GM19193 (cell line): ENCODE results near the gene FDX2.
A peak's percentile ranks its signal among the peaks of the same experiment; 100 is the strongest.

ENCODE experiments used
- POLR2A ChIP-seq: IDR thresholded peaks from 4 replicates; pipeline ENCODE4 v1.6.1; 2011; ENCODE audit not compliant: insufficient read depth, insufficient read length; ENCODE audit errors: extremely low read depth

Gene FDX2

DNA sequence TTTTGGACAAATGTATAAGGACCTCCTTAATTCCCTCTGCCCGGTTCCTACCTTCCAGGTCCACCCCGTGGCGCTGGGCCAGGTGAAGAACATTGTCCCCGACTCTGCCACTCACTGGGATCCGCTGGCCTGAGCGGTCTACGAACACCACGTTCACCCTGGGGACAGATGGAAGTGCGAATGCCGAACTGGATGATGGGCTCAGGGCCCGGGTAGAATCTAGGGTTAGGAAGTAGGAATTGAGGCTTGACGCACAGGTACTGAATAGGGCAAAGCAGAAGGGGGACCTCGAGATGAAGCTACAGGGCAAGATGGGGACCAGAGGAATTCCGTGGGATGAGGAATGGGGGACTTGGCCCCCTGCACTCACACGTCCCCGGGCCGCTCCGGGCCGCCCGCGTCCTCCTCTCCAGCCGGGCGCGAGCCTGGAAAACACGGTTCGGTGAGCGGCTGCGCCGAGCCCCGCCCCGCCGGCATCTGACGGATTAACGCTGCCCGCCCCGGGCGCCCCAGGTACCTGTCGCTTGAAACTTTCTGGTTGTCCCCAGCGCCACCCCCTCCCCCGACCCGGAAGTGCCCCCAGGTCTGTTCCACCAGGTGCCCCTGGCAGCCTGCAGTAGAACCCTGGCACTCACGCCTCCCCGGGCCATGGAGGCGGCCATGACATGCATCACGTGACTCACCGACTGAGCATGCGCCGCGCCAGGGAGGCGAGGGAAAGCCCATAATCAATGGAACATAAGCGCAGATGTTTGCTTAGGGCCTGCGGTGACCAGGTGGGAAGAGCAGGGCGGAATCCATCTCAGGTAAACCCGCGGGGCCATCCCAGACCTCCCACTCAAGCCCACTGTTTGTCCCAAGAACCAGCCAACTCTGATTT lies at the start of gene FDX2:
Gene FDX2 (minus strand): TSS at position 681 of the 880 bp plus-strand sequence. CDS start 19 bp downstream, at position 662.
- peak; percentile 88 for TF ChIP-seq POLR2A

DNA sequence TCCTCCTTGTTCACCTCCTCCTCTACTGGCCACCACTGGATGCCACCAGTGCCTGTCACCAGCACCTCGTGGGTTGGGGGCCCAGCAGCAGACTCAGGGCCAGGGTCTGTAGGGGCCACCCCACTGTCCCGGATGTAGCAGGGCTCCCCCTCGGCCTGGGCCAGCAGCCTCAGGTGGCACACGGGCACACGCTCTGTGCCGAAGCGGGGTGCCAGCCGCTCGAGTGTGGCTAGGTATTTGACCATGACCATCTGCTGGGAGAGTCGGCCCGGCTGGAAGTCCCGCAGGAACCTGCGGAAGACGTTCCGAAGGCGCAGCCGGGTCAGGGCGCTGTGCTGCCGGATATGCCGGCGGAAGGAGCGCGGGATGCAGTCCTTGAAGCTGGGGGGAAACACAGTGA lies 49.7 kb upstream of the FDX2 start:
- TF ChIP-seq POLR2A = no peak

DNA sequence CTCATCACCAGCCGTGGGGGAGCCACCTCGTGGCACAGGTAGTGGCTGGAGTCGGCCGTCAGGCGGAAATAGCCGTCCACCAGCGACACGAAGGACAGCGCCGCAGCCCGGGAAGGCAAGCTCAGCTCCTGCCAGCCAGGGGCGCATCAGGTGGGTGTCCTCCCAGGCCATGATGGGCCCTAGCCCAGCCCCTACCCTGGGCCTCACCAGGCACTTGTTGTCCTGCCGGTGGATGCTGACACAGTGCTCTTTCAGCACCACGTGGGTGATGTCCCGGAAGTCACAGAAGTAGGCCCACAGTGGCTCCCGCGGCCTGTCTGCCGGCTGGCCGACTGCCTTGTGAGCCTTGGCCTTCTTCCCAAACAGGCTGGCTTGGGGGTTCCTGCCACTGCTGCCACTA lies 48.8 kb upstream of the FDX2 start:
- TF ChIP-seq POLR2A = no peak

DNA sequence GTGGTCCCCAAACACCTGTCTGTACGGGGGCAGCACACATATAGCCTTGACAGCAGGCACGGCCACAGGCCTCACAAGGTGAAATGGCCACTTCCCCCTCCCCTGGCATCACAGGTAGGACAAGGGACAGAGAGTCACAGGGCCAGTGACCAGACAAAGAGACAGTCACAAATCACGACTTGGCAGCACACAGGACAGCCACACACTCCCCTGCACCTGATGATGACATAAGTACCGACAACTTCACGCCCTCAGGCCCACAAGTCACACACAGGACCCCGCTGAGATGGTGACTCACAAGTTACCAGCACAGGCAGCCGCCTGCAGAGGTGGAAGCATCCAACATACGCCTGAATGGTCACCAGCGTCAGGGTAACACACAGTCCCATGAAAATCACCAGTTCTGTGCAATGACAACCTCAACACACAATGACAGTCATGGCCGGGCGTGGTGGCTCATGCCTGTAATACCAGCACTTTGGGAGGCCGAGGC lies 48.0 kb upstream of the FDX2 start:
- no peak for TF ChIP-seq POLR2A

DNA sequence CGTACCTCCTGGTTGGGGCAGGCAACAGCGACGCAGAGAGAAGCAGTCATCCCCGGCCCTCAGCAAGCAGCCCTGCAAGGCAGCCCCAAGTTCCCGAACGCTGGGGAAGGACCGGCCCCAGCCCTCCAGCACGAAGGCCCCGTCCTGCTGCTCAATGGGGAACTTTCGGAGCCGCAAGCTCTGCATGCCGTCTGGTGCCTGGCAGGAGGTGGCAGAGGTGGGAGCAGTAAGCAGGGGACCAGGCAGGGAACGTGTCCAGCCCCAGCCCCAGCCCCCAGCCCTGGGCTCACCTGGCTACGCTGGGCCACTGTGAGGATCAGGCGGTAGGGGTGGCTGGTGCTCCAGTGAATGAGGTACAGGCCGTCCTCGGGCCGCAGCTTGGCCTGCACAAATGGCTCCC lies 46.4 kb upstream of the FDX2 start:
- no peak for TF ChIP-seq POLR2A

DNA sequence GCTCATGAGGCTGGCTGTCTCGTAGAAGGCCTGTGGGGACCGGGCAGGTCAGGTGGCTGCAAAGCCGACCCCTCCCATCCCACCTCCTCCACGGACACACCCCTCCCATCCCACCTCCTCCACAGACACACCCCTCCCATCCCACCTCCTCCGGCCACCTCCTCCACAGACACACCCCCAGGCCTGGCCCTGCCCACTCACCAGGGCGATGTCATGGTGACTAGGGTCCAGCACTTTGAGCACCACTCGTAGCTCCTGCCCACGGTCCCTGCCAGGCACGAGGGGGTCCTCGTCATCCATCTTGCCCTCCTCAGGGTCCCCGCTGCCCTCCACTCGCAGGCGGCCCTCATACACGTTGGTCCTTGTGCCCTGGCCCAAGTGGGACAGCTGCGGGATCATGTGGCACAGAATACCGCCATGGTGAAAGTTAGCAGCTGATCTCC lies 45.8 kb upstream of the FDX2 start:
- TF ChIP-seq POLR2A = no peak

DNA sequence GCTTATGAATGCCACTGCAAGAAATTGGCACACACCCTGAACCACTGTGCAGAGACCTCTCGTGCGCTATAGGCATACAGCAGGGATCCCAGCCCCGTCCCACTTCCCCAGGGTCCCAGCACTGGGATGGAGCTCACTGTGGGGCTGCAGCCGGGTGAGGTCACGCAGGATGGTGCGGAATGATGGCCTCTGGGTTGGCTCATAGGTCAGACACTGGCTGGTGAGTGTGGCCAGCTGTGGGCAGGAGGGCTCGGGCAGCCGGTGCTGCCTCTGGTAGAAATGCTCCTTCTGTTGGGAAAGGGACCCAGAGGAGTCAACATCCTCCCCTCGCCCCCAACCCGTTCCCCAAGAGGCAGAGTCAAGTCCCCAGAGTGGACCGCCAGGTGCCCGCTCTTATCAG lies 40.6 kb upstream of the FDX2 start:
- no peak for TF ChIP-seq POLR2A

DNA sequence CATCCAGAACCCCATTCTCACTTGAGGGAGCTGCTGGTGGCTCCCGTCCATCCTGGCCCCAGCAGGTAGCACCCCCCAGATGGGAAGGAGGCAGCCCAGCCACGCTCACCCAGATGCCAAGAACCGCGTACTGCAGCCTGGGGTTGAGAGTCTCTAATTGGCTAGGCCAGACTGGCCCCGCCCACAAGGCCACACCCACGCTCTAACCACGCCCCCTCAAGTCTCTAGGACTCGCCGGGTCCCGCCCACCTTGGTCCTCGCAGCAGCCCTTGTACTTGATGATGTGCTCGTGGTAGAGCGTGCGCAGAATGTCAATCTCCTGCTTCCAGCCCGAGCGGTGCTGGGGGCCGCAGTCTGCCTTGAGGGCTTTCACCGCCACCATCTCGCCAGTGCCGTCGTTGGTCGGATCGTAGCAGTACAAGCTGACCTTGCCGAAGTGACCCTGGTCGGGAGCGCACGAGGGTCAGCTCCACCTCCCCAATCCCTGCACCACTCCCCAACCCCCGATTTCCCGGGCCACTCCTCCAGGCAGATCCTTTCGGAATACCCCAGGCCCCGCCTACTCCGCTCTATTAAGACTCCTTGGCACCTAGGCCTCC lies 38.1 kb upstream of the FDX2 start:
- TF ChIP-seq POLR2A = no peak

DNA sequence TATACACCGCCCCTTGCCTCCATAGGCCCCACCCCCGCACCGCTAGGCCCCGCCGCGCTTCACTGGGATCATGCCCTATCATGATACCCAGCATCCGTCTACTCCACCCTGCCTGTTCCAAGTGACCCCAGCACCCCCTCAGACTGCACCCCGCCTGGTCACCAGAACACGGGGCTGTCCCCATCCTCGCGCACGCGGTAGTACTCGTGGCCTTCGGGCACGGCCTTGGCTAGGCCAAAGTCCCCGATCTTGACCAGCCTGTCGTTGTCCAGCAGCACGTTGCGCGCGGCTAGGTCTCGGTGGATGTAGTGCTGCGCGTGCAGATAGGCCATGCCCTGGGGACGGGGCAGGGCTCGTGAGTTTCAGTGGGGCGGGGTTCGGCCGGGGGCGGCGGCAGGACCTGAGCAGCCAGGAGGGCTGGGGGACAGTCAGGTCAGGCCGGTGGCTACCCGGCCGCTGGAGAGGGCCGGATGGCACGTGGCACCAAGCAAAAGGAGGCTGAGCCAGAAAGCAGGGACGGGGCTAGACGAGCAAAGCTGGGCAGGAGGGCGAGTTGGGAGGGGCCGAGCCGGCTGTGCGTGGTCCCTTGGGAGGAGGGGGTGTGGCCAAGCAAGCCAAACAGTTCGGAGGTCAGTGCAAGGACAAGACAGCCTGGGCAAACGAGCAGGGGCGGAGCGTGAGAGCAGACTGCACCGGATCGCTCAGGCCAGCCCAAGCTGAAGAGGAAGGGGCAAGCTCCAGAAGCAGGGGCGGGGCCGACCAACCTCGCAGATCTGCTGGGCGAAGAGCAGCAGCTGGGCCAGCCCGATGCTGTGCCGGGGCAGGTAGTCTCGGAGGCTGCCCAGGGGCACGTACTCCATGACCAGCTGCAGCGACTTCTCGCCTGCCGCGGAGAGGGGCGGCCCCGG lies 37.2 kb upstream of the FDX2 start:
- TF ChIP-seq POLR2A = no peak

DNA sequence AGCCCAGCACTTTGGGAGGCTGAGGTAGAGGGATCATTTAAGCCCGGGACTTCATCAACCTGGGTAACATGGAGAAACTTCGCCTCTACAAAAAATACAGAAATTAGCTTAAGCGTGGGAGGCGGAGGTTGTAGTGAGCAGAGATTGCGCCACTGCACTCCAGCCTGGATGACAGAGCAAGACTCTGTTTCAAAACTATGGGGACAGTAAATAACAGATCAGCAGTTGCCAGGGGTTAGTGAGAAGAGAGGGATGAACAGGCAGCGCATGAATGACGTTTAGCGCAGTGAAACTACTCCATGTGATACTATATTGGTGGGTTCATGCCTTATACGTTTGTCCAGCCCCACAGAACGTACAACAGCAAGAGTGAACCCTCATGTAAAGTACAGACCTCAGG lies 30.7 kb upstream of the FDX2 start:
- no peak for TF ChIP-seq POLR2A

DNA sequence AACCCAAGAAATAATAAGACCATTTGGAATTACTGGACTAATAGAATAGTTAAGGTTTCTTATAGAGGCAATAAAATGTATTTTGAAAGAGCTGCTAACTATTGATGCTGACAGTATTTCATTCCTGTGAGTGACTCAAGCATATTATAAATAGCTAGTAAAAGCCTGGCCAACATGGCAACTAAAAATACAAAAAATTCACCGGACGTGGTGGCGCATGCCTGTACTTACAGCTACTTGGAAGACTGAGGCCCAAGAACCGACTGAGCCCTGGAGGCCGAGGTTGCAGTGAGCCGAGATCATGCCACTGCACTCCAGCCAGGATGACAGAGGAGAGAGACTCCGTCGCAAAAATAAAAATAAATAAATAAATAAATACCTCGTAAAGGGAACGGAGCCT lies 29.0 kb upstream of the FDX2 start:
- TF ChIP-seq POLR2A = no peak

DNA sequence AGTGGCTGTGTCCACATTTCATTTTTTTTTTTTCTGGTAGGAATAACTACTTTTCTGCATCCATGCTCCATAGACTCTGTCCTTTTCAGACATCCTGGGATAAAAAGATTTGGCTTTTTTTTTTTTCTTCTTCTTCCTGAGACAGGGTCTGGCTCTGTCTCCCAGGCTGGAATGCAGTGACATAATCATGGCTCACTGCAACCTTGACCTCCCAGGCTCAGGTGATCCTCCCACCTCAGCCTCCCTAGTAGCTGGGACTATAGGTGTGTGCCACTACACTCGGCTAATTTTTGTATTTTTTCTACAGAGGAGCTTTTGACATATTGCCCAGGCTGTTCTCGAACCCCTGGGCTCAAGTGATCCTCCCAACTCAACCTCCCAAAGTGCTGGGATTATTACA lies 27.7 kb upstream of the FDX2 start:
- no peak for TF ChIP-seq POLR2A

DNA sequence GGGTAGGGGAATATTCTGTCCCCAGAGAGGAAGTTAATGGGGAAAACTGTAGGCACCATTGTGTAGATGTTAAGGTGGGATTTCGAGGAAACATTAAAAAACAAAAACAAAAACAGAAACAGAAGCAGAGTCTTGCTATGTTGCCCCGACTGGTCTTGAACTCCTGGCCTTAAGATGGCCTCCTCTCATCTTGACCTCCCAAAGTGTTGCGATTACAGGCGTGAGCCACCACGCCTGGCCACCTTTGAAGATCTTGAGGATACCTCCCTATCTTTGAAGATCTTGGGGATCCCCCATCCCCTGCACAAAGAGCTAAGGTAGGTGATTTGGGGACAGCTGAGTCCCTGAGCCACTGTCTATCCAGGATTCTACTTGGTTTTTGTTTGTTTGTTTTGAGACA lies 24.2 kb upstream of the FDX2 start:
- no peak for TF ChIP-seq POLR2A

DNA sequence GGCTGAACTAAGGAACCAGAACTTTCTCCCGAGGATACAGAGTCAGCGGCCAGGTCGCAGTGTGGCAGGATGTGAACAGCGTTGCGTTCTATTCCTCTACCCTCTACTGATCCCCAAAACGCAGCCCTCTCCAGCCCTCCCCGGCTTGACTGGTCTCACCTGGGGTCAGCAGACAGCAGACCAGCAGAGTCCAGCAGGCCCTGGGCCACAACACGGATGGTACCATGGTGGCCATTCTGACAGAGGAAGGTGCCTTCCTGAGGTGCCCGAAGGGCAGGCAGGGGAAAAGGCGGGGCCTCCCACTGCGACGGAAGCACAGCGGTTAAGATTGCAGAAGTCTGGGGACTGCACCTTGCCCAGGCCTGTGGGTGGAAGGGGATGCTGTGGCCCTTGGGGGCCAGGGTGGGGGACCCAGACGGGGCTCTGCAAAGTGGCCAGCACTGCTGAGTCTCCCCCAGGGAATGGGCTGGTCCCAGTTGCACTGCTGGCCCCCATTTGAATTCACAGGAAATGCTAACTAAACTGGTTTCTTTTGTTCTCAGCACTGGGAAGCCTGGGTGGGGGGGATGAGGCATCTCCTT lies 23.7 kb upstream of the FDX2 start, which contains the start of gene ICAM3:
Gene ICAM3 (minus strand): TSS at position 245 of the 581 bp plus-strand sequence. CDS start 10 bp downstream, at position 235.
- TF ChIP-seq POLR2A = peak; percentile 82
